D721Med (cell line): ENCODE data around the gene ATP1A3.
A peak's percentile ranks its signal among the peaks of the same experiment; 100 is the strongest.
"Not testable (repeated sequence)": the region's sequence is repeated elsewhere in the genome, so short reads cannot be mapped to it uniquely, and the experiment has no call there.

Experiments
- DNase-seq: peaks from one replicate; pipeline ENCODE4 v3.0.0; 2011; ENCODE audit warnings: low spot score; ENCODE audit not compliant: insufficient read length
- FAIRE-seq: peaks from 2 replicates; lab custom pipeline; 2011; peaks lifted over from hg19 to GRCh38; lab: Jason Lieb, UNC
- CTCF ChIP-seq: IDR thresholded peaks from 2 replicates; pipeline ENCODE4 v1.5.1; 2012; ENCODE audit warnings: mild to moderate bottlenecking, control low read depth; ENCODE audit not compliant: insufficient read depth; ENCODE audit errors: missing control alignments

Gene ATP1A3

GRCh38 chr19:41997851-41998229 is 3.8 kb upstream of the ATP1A3 start:
- FAIRE-seq (no peak), DNase-seq (peak; percentile 79)
- no peak for TF ChIP-seq CTCF

- FAIRE-seq (no peak), DNase-seq (no peak)
- no peak for TF ChIP-seq CTCF
Observed at GRCh38 chr19:41997121-41997850, 3.3 kb upstream of the ATP1A3 start.

- TF ChIP-seq CTCF = no peak
- no peak for FAIRE-seq
Observed at GRCh38 chr19:41995959-41996797, 2.1 kb upstream of the ATP1A3 start.

GRCh38 chr19:41994994-41995958 is 1.2 kb upstream of the ATP1A3 start:
- FAIRE-seq (no peak), DNase-seq (no peak)
- no peak for TF ChIP-seq CTCF

More at GRCh38 chr19:41995959-41996797, 2.1 kb upstream of the ATP1A3 start:
- peak; percentile 63 for DNase-seq

GRCh38 chr19:41994521-41994971 is 516 bp upstream of the ATP1A3 start:
- TF ChIP-seq CTCF = no peak
- DNase-seq = no peak
- FAIRE-seq = no peak

GRCh38 chr19:41991925-41992569 is 2.0 kb downstream of the ATP1A3 start:
- not testable (repeated sequence) for DNase-seq, FAIRE-seq

- FAIRE-seq (no peak), DNase-seq (peak; percentile 76)
- no peak for TF ChIP-seq CTCF
Observed at GRCh38 chr19:41991025-41991424, 3.0 kb downstream of the ATP1A3 start.
